Progenitor cell of endocrine pancreas (in vitro differentiated cells): ENCODE data around the gene FAM241A. TPM values are rescaled to one million over a fixed set of nuclear protein-coding genes. Genes with fewer than 3 reads are reported as not detected.
"Not testable (repeated sequence)": the region's sequence is repeated elsewhere in the genome, so short reads cannot be mapped to it uniquely, and the experiment has no call there.

ENCODE experiments used
- DNase-seq: peaks from one replicate; pipeline ENCODE4 v3.0.0; 2021; ENCODE audit warnings: low spot score; ENCODE audit not compliant: unreplicated experiment
- H3K27ac Mint-ChIP-seq: 2 replicates; pipeline ENCODE4 v1.8.0; 2021; ENCODE audit warnings: mild to moderate bottlenecking, moderate library complexity, mixed read lengths
- H3K27me3 Mint-ChIP-seq: 2 replicates; pipeline ENCODE4 v1.8.0; 2021; ENCODE audit warnings: mixed read lengths
- H3K36me3 Mint-ChIP-seq: 2 replicates; pipeline ENCODE4 v1.8.0; 2022; ENCODE audit warnings: mixed read lengths; ENCODE audit not compliant: insufficient read depth
- H3K4me1 Mint-ChIP-seq: 2 replicates; pipeline ENCODE4 v1.8.0; 2021; ENCODE audit warnings: low read depth, mixed read lengths
- H3K4me3 Mint-ChIP-seq: 2 replicates; pipeline ENCODE4 v1.8.0; 2021; ENCODE audit warnings: low read depth, mild to moderate bottlenecking, moderate library complexity, mixed read lengths
- H3K9me3 Mint-ChIP-seq: 2 replicates; pipeline ENCODE4 v1.8.0; 2021; ENCODE audit warnings: low read depth, mixed read lengths
- total RNA-seq: library from RNA; stranded (reverse); gene quantifications from 2 replicates; pipeline ENCODE4 v1.2.1, GENCODE V29; 2021
- TF ChIP-seq, protein P1 (sequence below): fragments of 200-600 bp; sonication (generic); IDR thresholded peaks from one replicate; pipeline ENCODE4 v1.5.0; 2021; ENCODE audit warnings: antibody characterized with exemption, mild to moderate bottlenecking; ENCODE audit not compliant: unreplicated experiment

FAM241A gene
- total RNA-seq, 1 donor from 2014 or later = 0.22 TPM

DNA sequence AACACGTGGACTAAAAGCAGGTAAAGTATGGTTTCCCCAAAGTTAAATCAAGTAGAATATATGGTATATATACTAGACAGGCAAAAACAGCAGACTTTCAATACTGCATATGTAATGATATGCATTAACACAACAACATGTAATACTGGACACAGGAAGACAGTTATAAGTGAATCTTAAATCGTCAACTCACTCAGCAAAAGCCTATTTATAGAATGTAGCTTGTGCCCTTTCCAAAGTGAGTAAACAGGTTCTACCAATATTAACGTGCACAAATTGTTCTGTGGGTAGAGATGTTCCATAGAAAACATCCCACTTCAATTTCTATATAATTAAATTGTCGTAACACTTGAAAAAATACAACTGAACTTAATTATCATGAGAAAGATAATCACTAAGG lies 30.6 kb downstream of the FAM241A start:
- Mint-ChIP-seq H3K9me3 (no peaks in the 10 kb centered on the region), H3K27me3 (no peaks in the 10 kb centered on the region), H3K27ac (no peak overlapping the region), H3K4me1 (no peaks in the 10 kb centered on the region), H3K4me3 (no peak overlapping the region), H3K36me3 (no peaks in the 10 kb centered on the region)
- TF ChIP-seq, protein P1, sequence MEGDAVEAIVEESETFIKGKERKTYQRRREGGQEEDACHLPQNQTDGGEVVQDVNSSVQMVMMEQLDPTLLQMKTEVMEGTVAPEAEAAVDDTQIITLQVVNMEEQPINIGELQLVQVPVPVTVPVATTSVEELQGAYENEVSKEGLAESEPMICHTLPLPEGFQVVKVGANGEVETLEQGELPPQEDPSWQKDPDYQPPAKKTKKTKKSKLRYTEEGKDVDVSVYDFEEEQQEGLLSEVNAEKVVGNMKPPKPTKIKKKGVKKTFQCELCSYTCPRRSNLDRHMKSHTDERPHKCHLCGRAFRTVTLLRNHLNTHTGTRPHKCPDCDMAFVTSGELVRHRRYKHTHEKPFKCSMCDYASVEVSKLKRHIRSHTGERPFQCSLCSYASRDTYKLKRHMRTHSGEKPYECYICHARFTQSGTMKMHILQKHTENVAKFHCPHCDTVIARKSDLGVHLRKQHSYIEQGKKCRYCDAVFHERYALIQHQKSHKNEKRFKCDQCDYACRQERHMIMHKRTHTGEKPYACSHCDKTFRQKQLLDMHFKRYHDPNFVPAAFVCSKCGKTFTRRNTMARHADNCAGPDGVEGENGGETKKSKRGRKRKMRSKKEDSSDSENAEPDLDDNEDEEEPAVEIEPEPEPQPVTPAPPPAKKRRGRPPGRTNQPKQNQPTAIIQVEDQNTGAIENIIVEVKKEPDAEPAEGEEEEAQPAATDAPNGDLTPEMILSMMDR = no peak
- no peak for DNase-seq

DNA sequence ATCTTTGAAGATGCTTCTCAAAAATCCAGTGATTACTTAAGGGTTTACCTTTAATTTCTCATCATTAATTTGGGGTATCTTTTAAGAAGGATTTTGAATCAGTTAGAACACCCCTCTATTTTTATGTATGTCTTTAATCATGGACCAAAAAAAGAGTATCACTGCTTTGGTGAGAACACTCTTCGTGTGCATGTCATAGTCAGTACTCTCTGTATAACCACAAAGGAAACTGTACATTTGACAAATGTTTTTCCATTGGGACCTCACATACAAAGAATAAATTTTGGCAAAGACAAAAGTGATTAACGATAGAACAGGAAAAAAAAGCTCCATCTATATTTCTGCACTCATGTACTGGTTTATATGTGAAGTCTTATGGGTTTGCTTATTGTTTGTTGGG lies 31.3 kb downstream of the FAM241A start:
- Mint-ChIP-seq H3K4me3 (no peak overlapping the region), H3K9me3 (no peaks in the 10 kb centered on the region), H3K36me3 (no peaks in the 10 kb centered on the region), H3K4me1 (no peaks in the 10 kb centered on the region), H3K27me3 (no peaks in the 10 kb centered on the region), H3K27ac (no peak overlapping the region)
- DNase-seq = no peak
- TF ChIP-seq, protein P1 = no peak

- not testable (repeated sequence) for H3K27me3 Mint-ChIP-seq, H3K4me1 Mint-ChIP-seq, H3K4me3 Mint-ChIP-seq, H3K27ac Mint-ChIP-seq, H3K9me3 Mint-ChIP-seq, DNase-seq, H3K36me3 Mint-ChIP-seq
Measured at GRCh38 chr4:112178741-112179140, 33.5 kb downstream of the FAM241A start.

DNA sequence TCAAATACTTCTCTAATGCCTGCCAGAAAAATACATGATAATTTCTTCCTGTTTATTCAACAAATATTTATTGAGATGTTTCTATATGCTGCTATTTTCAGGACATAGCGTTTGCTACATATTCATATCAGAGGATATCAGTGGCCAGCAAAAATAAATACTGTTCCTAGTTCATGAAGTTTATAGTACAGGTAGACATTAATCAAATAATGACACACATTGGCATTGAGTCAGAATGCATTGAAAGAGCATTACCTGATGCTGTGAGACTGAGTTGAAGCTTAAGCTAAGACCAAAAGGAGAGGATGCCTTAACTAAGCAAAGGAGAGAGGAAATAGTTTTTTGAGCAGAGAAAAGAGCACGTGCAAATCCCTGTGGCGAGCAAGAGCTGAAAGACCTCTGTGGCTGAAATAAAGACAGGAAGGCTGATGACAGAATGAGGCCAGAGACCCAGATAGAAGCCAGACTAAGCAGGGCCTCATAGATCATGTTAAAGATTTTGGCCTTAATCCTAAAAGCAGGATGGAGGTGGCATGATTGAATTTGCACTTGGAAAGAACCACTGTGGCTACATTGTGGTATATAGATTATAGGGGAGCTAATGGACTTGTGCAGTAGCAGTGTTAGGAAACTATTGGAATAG lies 36.2 kb downstream of the FAM241A start:
- Mint-ChIP-seq H3K4me3 (no peak overlapping the region), H3K27ac (no peak overlapping the region), H3K4me1 (peaks cover 5% of the 10 kb centered on the region), H3K36me3 (no peaks in the 10 kb centered on the region), H3K27me3 (no peaks in the 10 kb centered on the region), H3K9me3 (no peaks in the 10 kb centered on the region)
- TF ChIP-seq, protein P1 = no peak
- no peak for DNase-seq

DNA sequence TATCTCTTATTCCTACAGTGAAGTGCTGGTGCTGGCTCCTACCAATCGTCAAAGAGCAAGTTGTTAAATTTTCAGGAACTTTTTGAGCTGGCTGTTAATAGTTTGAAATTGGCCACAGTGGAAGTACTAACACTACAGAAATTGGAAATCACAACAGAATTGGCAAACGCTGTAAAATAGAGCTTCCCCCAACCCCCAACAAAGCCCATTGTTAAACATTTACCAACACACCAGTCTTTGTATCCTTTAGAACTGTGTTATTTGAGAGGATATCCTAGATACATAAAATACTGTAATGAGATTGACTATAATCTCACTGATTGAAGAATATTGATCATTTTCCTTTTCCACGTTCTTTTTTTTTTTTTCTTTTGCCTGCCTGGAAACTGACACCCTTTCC lies 37.4 kb downstream of the FAM241A start:
- H3K9me3 Mint-ChIP-seq = no peaks in the 10 kb centered on the region
- H3K27ac Mint-ChIP-seq = no peak overlapping the region
- DNase-seq = no peak
- H3K4me1 Mint-ChIP-seq = peaks cover 5% of the 10 kb centered on the region
- H3K36me3 Mint-ChIP-seq = no peaks in the 10 kb centered on the region
- no peaks in the 10 kb centered on the region for H3K27me3 Mint-ChIP-seq
- TF ChIP-seq, protein P1 = no peak
- no peak overlapping the region for H3K4me3 Mint-ChIP-seq

DNA sequence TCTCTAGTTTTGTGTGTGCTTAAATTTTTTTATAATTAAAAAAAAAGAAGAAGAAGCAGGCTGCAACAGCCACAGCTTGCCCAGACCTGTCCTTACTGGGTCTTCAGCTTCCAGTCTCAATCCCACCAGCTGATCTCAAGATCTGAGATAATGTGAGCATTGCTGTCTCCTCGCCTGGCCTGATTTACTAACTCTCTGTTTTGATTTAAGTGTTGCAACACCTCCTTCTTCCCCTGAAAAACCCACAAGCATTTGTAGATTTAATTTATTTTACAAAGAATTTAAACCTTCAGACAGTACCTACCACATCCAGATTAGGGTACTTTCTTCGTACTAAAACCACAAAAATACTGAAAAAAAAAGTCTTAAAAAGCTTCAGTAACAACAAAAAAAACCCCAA lies 38.0 kb downstream of the FAM241A start:
- TF ChIP-seq, protein P1 = no peak
- Mint-ChIP-seq H3K27me3 (no peaks in the 10 kb centered on the region), H3K4me3 (no peak overlapping the region), H3K36me3 (no peaks in the 10 kb centered on the region), H3K27ac (no peak overlapping the region), H3K4me1 (peaks cover 5% of the 10 kb centered on the region), H3K9me3 (no peaks in the 10 kb centered on the region)
- DNase-seq = no peak
